OCI-LY7 (cell line): Measurements from ENCODE around the gene ZNF200. TPM values are rescaled to one million over a fixed set of nuclear protein-coding genes. Genes with fewer than 3 reads are reported as not detected.

Source experiments
- Bru-seq: library from RNA; stranded (reverse); fragments of 400-500 nt; gene quantifications from one replicate; lab custom pipeline; 2021; lab: Mats Ljungman, UMichigan
- BruChase-seq, 2 experiments: library from RNA; stranded (reverse); fragments of 400-500 nt; gene quantifications; one replicate each; lab custom pipeline; 2021; lab: Mats Ljungman, UMichigan
- BruUV-seq: library from RNA; stranded (reverse); fragments of 400-500 nt; replicated peaks from 2 replicates; lab custom pipeline; 2021; lab: Mats Ljungman, UMichigan
- CTCF ChIA-PET: fragments of 300-600 bp; sonication (Branson Sonifier 250); formaldehyde crosslinking; loops from one replicate; lab custom pipeline; 2022; ENCODE audit warnings: antibody characterized with exemption; ENCODE audit not compliant: unreplicated experiment; lab: Charles Lee
- POLR2A ChIA-PET: fragments of 300-600 bp; sonication (Branson Sonifier 250); formaldehyde crosslinking; loops from one replicate; lab custom pipeline; 2022; ENCODE audit warnings: antibody characterized with exemption; lab: Charles Lee
- DNase-seq: peaks from one replicate; pipeline ENCODE4 v3.0.0-alpha.2; 2015; ENCODE audit warnings: low spot score
- H2AFZ ChIP-seq: fragments of 200-600 bp; sonication (generic), shearing (Covaris generic); 2 replicates; pipeline ENCODE4 v1.6.1; 2014; ENCODE audit warnings: mild to moderate bottlenecking, antibody characterized with exemption, low read length, moderate library complexity
- H3K27ac ChIP-seq: fragments of 200-600 bp; sonication (generic); 2 replicates; pipeline ENCODE4 v1.5.1; 2014; ENCODE audit warnings: mixed run types, low read depth, mild to moderate bottlenecking, moderate library complexity, low read length, inconsistent platforms; ENCODE audit not compliant: poor library complexity, severe bottlenecking
- H3K36me3 ChIP-seq: fragments of 200-600 bp; sonication (generic); 2 replicates; pipeline ENCODE4 v1.6.1; 2014; ENCODE audit warnings: mild to moderate bottlenecking, antibody characterized with exemption, low read length, moderate library complexity, mixed read lengths; ENCODE audit not compliant: insufficient read depth
- H3K4me1 ChIP-seq: fragments of 200-600 bp; sonication (generic); 2 replicates; pipeline ENCODE4 v1.5.1; 2014; ENCODE audit warnings: mild to moderate bottlenecking, low read length; ENCODE audit not compliant: insufficient read depth, poor library complexity, severe bottlenecking
- H3K4me2 ChIP-seq: fragments of 200-600 bp; sonication (generic); 2 replicates; pipeline ENCODE4 v1.6.1; 2014; ENCODE audit warnings: mild to moderate bottlenecking, low read length
- H3K4me3 ChIP-seq: fragments of 200-600 bp; sonication (generic); 2 replicates; pipeline ENCODE4 v1.5.1; 2014; ENCODE audit warnings: mild to moderate bottlenecking, low read depth, low read length; ENCODE audit not compliant: poor library complexity, severe bottlenecking
- H3K79me2 ChIP-seq: fragments of 200-600 bp; sonication (generic); 2 replicates; pipeline ENCODE4 v1.6.1; 2016; ENCODE audit warnings: low read depth, mild to moderate bottlenecking, low read length, moderate library complexity, mixed read lengths; ENCODE audit not compliant: insufficient read depth
- H3K9me2 ChIP-seq: fragments of 200-600 bp; sonication (generic); 2 replicates; pipeline ENCODE4 v1.6.1; 2016; ENCODE audit warnings: mild to moderate bottlenecking, low read length, mixed read lengths; ENCODE audit not compliant: insufficient read depth
- H3K9me3 ChIP-seq: fragments of 200-600 bp; sonication (generic); 2 replicates; pipeline ENCODE4 v1.6.1; 2014; ENCODE audit warnings: mild to moderate bottlenecking, mixed run types, low read length, mixed read lengths
- H4K20me1 ChIP-seq: fragments of 200-600 bp; sonication (generic); 2 replicates; pipeline ENCODE4 v1.6.1; 2014; ENCODE audit warnings: mild to moderate bottlenecking, antibody characterized with exemption, low read length, moderate library complexity, mixed read lengths; ENCODE audit not compliant: insufficient read depth
- CTCF ChIP-seq: fragments of 200-600 bp; sonication (generic); conservative IDR thresholded peaks from 2 replicates; pipeline ENCODE4 v1.5.1; 2014; ENCODE audit warnings: mild to moderate bottlenecking, antibody characterized with exemption, low read length, moderate library complexity, mixed read lengths
- EZH2phosphoT487 ChIP-seq: fragments of 200-600 bp; sonication (generic); IDR thresholded peaks from 2 replicates; pipeline ENCODE4 v1.6.1; 2018; ENCODE audit warnings: low read depth, borderline replicate concordance, mild to moderate bottlenecking, mixed run types, antibody characterized with exemption, low read length, moderate library complexity, mixed read lengths
- intact Hi-C: fragments of 100-400 bp; cut with micrococcal nuclease; formaldehyde crosslinking; loops from one replicate; pipeline ENCODE4 v1.10.0; 2022; ENCODE audit not compliant: unreplicated experiment
- long read RNA-seq: library from polyadenylated mRNA; stranded (forward); transcript quantifications from one replicate; pipeline ENCODE4 v2.0.0, GENCODE V29; 2022
- total RNA-seq, 2 experiments: library from RNA; depleted of rRNA in 1 of 2; stranded (reverse); fragments of >200 nt in 1 of 2; shearing (Covaris generic) in 1 of 2; gene quantifications; 2 replicates each; pipeline ENCODE4 v1.2.3, GENCODE V29; 2014 to 2022

The ZNF200 gene
- total RNA-seq (2014; rRNA removed; shearing (Covaris generic)) (19.8 and 26.2 TPM in 2 replicates), total RNA-seq (2022) (13.9 TPM in 2 replicates), Bru-seq, nascent RNA (percentile 71 among the genes with signal in this experiment), BruChase-seq, experiment 1, labeled RNA remaining after a 6-hour chase (percentile 56 among the genes with signal in this experiment), BruChase-seq, experiment 2, labeled RNA remaining after a 2-hour chase (percentile 62 among the genes with signal in this experiment)
- long read RNA-seq, full-length matches to known transcripts = 15 of 20 reads
- long read RNA-seq, partial matches to known transcripts = 0 of 20 reads
- long read RNA-seq, other reads (novel, unspliced or antisense) = 5 of 20 reads

GRCh38 chr16:3234857-3235561 is at the start of gene ZNF200:
TSS of gene ZNF200 (minus strand) at chr16:3235158. CDS start at chr16:3233755, 1,403 bp downstream.
- ChIA-PET CTCF (interaction anchor here (0.5 kb wide), 1 partner anchor 206 kb away, joined by 4 read pairs; no protein-coding TSS in a partner anchor), POLR2A (no interaction called here)
- peak; percentile 96 for DNase-seq
- intact Hi-C loops = loop anchor here (1.0 kb wide), 1 partner anchor 48 kb away; the partner anchor contains the start of gene ZNF263
- Histone ChIP-seq H3K9me3 (no peaks in the 10 kb centered on the region), H2AFZ (peak within 1 kb of the TSS; percentile 63), H3K9me2 (no peaks in the 10 kb centered on the region), H4K20me1 (no peaks in the 10 kb centered on the region), H3K79me2 (peaks cover 16% of the 10 kb centered on the region; the same call in 1 of the 2 replicates), H3K36me3 (peaks cover 38% of the 10 kb centered on the region), H3K4me3 (peak within 1 kb of the TSS; percentile 92), H3K4me2 (peak within 1 kb of the TSS; percentile 87), H3K27ac (peak within 1 kb of the TSS; percentile 72), H3K4me1 (peaks cover 19% of the 10 kb centered on the region)
- no peak for TF ChIP-seq CTCF
- no TSS peak for BruUV-seq

- intact Hi-C loops = loop anchor here (1.0 to 5.0 kb wide), 5 partner anchors 19 to 174 kb away; partner anchors contain the start of gene ZNF200
- peaks cover 29% of the 10 kb centered on the region for H3K4me1 ChIP-seq
- ChIA-PET POLR2A (interaction anchor here (0.5 to 2.0 kb wide), 4 partner anchors 10 to 118 kb away, joined by 3 to 5 read pairs (median 3); partner anchors contain the start of gene ZNF174), CTCF (interaction anchor here (0.6 to 0.8 kb wide), 3 partner anchors 18 to 35 kb away, joined by 3 read pairs; no protein-coding TSS in a partner anchor)
- H3K27ac ChIP-seq = peak overlapping the region; percentile 86
- peak overlapping the region; percentile 85; the same call in 1 of the 2 replicates for H2AFZ ChIP-seq
- H3K4me3 ChIP-seq = peak overlapping the region; percentile 99
- no peaks in the 10 kb centered on the region for H3K9me3 ChIP-seq
- BruUV-seq = TSS peak; percentile 59
- peak overlapping the region; percentile 98 for H3K4me2 ChIP-seq
- H4K20me1 ChIP-seq = 0 out of 2 replicates have a peak, but pooled peaks cover 8% of the 10 kb centered on the region
- no peak for TF ChIP-seq CTCF
- TF ChIP-seq EZH2phosphoT487 = no peak
- H3K9me2 ChIP-seq = no peaks in the 10 kb centered on the region
- peaks cover 49% of the 10 kb centered on the region for H3K79me2 ChIP-seq
- peaks cover 39% of the 10 kb centered on the region for H3K36me3 ChIP-seq
- no peak for DNase-seq
Observed at GRCh38 chr16:3283543-3284447, 48.8 kb upstream of the ZNF200 start.
